DMS 273 treated with DMSO at 0.1 percent for 48 hours (cell line): ENCODE data around the gene SUGCT.

Experiments
- DNase-seq: peaks from one replicate; lab custom pipeline; 2025; lab: John Stamatoyannopoulos, UW

Gene SUGCT

DNA sequence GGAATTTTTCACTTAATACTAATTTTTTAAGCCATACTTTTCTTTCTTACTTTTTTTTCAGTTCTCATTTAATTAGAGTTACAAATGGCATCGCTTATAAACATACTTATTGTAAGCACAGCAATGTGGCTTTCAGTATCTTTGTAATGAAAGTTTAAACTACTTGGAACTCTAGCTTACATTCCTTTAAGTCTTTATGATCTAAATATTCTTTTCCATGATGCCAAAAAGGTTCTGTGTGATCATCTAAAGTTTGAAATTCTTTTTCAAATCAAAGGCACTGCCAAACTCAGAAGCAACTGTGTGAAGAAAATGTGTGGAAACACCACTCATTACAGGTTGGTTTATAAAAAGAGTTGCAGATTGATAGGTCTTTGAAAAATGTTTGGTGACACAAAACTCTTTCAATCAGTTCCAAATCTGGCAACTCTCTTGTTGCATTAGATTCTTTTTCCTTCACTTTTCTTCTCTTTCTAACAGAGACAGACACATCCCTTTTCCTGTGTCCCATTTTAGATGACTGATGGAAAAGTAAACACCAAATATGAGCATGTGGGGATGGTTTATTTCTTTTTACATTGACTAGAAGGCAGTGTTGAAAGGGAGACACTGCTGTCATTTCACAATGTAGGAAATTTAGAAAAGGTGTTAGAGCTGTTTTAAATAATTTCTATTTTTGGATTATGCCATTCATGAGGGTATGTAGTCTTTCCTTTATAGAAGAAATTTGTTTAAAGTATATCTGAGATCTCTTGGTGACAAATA, 392.3 kb downstream of the SUGCT start:
- no peak for DNase-seq

DNA sequence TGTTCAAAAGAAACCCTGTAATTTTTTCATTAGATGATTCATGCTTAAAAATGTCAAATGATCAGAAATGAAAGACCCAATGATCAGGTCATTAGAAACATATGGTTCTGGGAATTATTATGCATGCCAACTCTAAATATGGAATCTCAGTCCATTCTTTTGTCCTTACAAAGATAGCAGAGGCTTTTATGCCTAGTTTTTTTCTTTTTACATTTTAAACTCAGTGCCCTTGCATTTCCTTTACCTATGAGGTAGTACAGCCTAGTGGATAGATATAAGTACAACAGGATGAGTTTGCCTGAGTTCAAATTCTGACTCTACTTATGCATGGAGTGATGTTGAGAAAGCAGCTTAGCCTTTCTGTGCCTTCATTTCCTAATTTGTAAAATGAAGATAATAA, 392.9 kb downstream of the SUGCT start:
- no peak for DNase-seq

DNA sequence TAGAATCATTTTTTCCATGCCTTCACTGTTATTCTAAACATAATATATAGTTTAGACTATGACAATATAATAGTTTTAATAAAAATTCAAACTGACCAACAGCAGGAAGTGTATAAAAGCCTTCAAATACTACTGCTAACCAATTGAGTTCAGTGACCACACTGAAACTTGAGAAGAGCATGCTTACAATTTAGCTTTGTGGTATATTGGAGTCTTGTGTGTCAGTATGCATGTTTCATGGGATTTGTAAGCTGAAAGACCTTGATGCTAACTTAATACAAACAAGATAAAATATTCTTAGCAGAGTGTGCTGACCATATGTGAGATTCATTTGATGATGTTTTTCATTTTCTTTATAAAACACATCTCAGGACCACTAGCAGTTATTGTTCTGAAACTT, 395.5 kb downstream of the SUGCT start:
- no peak for DNase-seq

DNA sequence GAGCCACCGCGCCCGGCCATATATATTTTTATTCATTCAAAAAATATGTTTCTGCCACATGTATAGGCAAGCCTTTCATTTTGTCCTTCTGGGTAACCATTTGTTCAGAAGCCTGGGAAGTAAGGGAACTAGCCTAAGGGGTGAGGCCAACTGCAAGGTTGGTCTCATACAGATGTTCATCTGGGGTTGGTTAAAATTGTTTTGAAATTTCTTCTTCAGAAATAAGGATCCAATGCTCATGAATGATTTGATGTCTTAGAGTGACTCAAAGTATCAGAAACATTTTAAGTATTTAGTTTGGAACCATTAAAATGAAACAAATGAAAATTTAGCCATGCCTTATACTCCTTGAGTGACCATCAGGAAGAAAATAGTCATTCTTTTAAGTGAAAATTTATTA, 397.2 kb downstream of the SUGCT start:
- DNase-seq = no peak

DNA sequence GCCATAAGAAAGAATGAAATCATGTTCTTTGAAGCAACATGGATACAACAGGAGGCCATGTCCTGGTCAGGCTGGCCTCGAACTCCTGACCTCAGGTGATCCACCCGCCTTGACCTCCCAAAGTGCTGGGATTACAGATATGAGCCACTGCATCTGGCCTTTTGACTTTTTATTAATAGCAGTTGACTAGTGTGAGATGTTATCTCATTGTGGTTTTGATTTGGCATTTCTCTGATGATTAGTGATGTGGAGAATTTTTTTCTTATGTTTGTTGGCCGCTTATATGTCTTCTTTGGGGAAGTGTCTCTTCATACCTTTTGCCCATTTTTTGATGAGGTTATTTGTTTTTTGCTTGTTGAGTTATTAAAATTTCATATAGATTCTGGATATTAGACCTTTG, 400.9 kb downstream of the SUGCT start:
- DNase-seq = no peak

DNA sequence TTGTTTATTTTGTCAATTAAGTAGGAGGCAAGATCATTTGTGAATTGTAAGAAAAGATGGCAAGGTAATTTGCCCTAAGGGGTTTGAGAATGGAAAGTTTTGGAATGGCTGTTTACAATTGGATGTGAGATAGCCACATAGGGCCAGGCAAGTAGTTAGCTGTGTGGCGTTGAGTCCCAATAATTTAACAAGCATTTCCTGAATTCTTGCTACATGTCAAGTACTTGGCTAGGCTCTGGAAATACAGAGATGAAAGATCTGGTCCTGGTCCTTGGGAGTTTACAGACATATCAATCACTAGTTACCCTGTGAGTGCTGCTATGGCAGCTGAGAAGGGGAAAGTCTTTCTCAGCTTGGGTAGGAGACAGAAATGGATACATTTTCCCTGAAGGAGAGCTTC, 401.6 kb downstream of the SUGCT start:
- no peak for DNase-seq

DNA sequence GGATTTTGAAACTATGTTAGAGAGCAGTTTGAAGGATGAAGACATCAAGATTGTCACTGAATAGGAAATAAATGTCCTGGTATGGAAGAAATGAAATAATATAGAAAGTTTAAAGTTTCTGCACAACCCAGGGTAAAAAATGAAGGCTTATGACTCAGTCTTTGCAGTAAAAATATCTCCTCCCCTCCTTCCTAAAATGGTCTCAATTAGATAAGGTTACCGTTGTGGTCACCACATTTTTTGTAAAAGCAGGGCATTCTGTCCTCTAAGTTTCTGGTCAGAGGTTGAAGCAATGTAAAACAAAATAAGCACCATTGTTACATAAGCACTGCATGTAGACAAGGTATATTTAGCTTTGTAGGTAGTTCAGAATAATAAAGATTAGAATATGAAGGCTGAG, 403.5 kb downstream of the SUGCT start:
- no peak for DNase-seq

DNA sequence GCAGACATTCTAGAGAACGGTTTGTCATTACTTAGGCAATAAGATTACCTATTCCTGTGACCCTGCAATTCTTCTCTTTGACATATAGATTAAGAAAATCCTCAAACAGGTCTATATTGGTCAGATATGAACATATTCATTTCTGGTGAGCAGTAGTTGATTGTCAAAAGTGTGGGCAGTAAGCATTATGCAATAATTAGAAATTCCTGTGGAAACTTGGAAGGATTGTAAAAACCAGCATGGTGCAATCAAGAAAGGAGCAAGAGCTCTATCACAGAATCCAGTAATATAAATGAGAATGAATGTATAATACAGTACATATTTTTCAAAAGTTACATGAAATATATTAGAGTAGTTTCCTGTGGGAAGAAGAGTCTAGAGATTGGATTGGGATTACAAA, 406.5 kb downstream of the SUGCT start:
- DNase-seq = no peak

DNA sequence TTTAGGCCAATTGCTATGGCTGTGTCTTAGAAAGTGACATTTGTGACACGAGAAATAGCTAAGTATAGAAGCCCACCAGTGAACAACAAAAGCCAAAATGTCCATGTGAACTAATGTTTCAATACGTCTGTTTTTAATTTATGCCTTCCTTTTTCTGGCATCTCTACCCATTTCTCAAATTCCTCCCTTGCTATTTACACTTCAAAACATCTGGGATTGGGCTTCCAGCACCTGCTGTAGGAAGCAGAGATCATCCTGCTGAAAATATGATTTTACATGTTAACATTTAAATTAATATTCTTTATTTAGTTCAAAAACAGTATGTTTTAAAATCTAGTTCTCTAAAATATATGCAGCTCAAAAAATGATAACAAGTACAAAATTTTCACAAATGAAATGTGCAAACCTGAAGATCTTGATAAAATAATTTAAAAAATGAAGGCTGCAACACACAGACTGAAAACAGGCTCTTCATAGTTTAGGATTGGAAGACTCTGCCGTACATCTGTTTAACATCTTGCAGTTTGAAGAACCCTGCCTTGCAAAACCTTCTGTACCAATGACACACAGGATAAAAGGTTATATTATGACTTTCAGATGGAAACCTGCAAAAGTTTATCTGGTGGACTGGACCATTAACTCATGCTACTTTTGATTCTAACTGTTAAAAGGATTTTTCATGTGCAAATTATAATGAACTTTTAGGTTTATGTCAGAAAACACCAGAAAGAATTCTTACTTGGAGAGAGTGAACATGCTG, 408.4 kb downstream of the SUGCT start:
- no peak for DNase-seq

DNA sequence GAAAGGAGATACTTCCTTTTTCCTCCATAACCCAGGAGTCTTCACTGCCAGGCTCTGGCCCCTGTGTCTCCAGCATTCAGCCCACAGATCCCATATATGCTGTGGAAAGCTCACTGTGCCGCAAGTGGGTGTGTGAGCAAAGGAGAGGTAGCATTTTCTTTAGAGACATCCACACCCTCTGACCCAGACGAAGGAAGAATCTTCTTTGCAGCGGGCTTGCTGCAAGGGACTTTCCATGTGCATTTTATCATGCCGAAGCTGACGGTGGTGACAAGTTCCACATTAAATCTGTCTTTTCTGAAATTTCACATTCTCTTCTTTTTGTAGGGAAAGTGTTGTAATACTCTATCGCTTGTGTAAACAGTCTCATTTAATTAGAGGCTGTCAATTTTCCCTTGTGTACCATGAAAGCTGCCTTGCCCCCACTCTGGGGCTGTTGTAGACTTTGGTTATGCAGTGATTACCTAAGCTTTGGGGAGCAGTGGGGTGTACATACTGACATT, 409.5 kb downstream of the SUGCT start:
- no peak for DNase-seq

DNA sequence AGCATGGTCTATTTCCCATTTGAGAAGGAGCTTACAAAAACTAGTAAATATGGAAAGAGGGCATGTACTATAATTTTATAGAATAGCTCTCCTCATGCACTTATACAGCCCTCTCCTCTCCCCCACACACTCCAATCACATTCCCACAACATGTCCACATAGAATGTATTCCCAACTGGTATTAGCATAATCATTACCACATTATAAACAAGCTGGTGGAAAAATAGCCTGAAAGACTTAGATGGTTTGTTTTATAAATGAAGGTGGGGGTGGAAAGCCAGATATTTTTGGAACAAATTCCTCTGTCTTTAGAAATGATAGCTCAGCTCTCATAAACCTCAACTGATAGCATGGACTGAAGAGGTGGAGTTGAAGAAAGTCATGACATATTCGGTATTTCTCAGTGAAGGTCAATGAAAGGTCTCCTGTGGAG, 410.1 kb downstream of the SUGCT start:
- DNase-seq = no peak

DNA sequence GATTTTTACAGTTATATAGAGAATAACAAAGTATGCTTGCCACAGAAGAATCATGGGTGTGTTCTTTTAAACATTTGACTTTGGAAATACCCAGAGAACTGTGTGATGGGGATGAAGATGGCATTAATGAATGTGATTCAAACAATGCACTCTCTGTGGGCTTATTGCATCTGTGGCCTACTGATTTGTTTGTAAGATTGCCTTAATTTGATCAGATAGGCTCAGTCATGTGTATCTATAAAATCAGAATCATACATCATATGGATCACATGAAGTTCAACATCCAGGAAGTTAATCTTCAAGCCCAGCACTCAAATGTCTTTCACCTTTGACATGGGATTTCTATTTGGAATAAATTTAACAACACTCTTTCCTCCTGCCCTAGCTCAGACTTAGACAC, 410.9 kb downstream of the SUGCT start:
- no peak for DNase-seq

DNA sequence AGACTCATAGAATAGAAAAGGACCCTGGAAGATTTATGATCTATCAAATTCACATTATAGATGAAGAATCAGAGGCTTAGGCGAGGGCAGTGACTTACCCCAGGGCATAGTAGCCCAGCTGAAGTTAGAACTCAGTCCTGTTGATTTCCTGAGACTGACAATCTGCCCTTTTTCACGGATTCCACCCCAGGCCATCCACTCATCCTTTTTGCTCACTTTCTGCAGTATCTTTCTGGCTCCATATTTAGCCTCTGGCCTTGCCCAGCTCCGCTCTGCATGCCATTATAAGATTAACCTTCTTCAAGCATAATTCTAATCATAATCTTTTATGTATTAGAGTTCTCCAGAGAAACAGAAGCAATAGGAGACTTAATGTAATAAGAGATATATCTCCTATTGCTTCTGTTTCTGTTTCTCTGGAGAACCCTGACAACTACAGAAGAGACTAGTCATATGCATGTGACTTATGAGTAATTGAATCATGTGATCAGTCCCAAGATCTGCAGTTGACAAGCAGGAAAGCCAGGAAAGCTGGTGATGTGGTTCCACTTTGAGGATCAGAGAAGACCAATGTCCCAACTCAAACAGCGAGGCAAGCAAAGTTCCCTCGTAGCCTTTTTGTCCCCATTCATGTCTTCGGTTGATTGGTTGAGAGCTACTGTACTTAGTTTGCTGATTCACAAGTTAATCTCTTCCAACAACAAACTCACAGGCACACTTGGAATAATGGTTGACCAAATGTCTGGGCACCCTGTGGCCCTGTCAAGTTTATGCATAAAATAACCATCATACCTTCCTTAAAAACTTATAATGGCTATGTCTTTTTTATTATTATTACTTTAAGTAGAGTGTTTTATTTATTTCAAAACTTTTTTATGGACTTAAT, 412.1 kb downstream of the SUGCT start:
- DNase-seq = no peak

DNA sequence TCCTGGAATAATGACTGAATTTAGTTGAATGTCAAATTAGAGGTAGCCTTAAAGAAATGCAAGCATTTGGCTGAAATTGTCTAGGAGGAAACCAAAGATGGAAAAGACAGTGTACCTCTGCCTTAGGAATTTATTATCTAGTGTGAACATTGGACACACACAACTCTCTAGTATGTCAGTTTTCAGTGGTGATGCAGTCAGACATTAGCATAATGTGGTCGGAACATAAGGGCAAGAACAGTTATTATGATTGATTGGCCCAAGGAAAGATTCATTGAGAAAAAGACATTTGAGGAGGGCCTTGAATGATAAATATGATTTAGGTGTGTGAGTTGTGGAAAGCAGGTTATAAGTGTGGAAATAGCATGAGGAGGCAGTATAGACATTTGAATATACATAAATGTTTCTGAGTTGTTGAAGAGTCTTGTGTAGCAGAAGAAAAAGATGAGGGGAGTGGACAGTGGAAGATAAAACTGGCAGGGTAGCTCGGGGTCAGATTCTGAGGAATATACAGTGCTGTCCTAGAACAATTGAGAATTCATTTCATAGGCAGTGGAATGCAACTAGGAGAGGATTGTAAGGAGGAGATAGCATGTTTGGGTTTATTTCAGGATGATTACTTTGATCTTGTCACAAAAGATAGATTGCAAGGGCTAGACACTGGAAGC, 414.7 kb downstream of the SUGCT start:
- no peak for DNase-seq

DNA sequence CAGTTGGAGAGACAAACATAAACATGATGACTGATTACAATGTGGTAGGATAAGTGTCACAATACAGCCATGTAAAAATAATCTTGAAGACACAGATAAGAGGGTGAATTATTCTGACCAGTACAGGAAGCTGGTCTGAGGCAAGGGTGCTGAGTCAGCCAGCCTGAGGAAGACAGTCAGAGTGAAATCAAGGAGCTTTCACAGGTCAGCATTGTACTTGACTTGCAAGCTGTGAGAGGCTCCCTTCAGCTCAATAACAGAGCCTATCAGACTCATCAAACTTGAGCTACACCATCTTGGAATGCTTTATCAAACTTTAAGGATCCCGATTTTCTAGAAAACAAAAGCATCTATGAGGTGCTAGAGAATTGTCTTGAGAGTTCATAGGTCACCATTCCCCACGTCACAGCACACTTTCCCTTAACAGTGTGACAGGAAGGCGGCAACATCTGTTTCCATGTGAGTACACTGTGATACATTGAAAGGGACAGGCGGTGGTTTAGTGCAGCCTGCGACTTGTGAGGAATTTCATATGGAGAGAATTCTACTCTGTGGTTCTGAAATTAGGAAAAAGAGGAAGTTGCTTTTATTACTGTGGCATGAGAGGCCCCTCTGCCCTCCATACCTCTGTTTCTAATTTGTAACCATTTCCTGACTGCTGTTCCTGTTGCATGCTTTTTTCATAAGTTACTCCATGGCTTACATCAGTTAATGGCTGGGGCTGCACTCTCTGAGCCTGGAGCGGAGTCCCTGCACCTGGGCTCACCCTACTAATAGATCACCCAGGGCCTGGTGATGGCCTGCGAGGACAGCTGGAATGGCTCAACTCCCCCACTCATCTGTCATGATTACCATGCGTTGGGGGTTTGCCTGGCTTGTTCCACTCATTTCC, 417.1 kb downstream of the SUGCT start:
- no peak for DNase-seq

DNA sequence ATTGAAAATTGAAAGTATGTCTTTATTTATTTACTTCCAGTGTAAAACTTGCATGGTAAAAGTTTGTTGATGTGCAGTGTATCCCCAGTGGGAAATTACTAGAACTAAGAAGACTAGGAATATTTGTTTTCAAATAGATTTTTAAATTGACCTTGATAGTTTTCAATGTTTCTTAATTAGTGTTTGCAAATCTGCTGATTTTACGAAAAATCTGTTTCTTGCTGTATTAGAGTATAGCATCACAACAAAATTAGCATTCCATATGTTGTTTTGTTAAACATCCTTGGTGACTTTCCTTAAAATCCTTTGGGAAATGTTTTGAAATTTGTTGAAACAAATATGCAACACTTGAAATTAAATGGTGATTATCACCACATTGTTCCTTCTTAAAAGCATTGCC, 425.9 kb downstream of the SUGCT start:
- DNase-seq = no peak

DNA sequence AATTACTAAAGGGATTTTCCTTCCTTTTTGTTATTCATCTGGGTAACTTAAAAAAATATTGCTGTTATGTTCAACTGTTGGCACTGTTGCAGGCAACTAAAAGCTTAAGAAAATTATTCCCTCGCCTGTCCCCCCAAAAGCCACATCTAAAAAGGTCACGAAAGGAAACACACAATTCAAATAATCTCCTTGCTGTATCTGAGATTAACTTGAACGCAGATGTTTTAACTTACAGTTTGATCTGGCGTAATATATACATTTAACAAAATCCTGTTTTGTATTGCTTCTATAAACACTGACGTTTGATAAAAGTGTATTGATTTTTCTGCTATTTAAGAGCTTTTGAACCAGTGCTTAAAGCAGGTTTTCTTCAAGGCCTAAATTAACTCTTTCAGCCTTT, 432.1 kb downstream of the SUGCT start:
- no peak for DNase-seq

DNA sequence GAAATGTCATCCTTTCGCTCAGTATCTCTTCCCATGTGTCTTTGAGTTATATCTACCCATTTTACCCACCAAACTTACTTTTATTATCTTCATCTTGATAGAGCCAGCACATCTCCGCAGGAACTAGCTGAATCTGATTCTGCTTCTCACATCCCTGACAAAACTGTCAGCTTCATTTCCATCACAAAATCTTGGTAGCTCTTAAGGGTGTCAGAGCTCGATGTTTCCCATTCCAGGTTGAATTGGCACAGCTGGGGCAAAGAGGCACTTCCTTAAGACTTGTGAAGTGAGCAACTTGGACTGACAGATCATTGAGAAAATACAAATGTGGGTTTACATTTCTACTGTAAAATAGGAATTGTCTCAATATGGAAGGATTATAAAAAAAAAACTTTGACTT, 434.5 kb downstream of the SUGCT start:
- DNase-seq = no peak

DNA sequence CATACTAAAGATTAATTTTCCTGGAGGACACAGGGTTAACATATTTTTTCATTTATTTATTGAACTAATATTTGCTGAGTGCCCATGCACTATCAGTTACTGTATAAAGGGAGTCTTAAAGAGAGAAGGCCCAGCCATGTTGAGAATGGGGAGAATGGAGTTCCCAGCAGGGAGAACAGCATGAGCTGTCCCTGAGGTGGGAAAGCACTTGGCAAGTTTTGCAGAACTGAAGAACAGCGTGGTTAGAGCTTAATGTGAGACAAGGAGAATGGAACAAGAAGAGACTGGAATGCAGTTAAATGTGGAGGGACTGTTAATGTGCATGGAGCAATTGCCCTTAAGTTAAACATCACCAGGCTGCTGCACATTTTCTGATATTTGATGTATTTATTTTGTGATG, 435.4 kb downstream of the SUGCT start:
- DNase-seq = no peak

DNA sequence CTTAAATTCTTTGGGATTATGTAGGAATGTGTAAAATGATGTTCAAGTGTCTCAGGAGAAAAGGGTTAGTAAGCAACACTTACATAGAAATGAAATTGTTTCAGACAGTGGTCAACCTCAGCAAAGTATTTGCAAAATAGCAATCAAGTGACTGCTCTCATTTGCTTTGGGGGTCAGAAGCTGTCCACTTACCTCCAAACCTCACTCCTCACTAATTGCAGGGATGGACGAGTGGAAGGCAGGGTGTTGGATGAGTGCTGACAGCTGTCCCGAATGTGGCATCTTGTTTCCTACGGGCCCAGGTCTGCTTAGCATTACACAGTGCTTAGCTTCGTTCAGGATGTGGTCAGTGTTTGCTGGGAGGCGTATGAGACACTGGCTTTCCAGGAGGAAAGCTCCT, 437.0 kb downstream of the SUGCT start:
- DNase-seq = no peak
